Calu3 (cell line): Measurements from ENCODE around the gene PACS2. TPM values are rescaled to one million over a fixed set of nuclear protein-coding genes. Genes with fewer than 3 reads are reported as not detected.
"Not testable (repeated sequence)": the region's sequence is repeated elsewhere in the genome, so short reads cannot be mapped to it uniquely, and the experiment has no call there.

Source experiments
- BruUV-seq: library from RNA; stranded (reverse); fragments of 400-500 nt; replicated peaks from 2 replicates; lab custom pipeline; 2021; lab: Mats Ljungman, UMichigan
- CTCF ChIA-PET: fragments of 300-600 bp; sonication (Branson Sonifier 250); formaldehyde crosslinking; loops from one replicate; lab custom pipeline; 2022; ENCODE audit warnings: antibody characterized with exemption; lab: Charles Lee
- DNase-seq: peaks from one replicate; pipeline ENCODE4 v3.0.0; 2022
- H3K27ac Mint-ChIP-seq: one replicate; pipeline ENCODE4 v1.8.0; 2022; ENCODE audit warnings: mixed read lengths; ENCODE audit not compliant: unreplicated experiment
- H3K27me3 Mint-ChIP-seq: one replicate; pipeline ENCODE4 v1.8.0; 2022; ENCODE audit warnings: mixed read lengths; ENCODE audit not compliant: unreplicated experiment
- H3K36me3 Mint-ChIP-seq: one replicate; pipeline ENCODE4 v1.8.0; 2022; ENCODE audit warnings: mild to moderate bottlenecking, moderate library complexity, mixed read lengths; ENCODE audit not compliant: insufficient read depth, unreplicated experiment
- H3K4me1 Mint-ChIP-seq: one replicate; pipeline ENCODE4 v1.8.0; 2022; ENCODE audit warnings: mild to moderate bottlenecking, low read depth, mixed read lengths; ENCODE audit not compliant: unreplicated experiment
- H3K4me3 Mint-ChIP-seq: one replicate; pipeline ENCODE4 v1.8.0; 2022; ENCODE audit warnings: mild to moderate bottlenecking, low read depth, moderate library complexity, mixed read lengths; ENCODE audit not compliant: unreplicated experiment
- H3K9me3 Mint-ChIP-seq: one replicate; pipeline ENCODE4 v1.8.0; 2022; ENCODE audit warnings: low read depth, mixed read lengths; ENCODE audit not compliant: unreplicated experiment
- CTCF ChIP-seq: fragments of 200-600 bp; IDR thresholded peaks from one replicate; pipeline ENCODE4 v1.8.0; 2022; ENCODE audit warnings: antibody characterized with exemption; ENCODE audit not compliant: unreplicated experiment
- intact Hi-C: fragments of 100-400 bp; cut with micrococcal nuclease; formaldehyde crosslinking; loops from one replicate; pipeline ENCODE4 v1.10.0; 2022; ENCODE audit not compliant: unreplicated experiment
- total RNA-seq: library from RNA; stranded (reverse); gene quantifications from 2 replicates; pipeline ENCODE4 v1.2.3, GENCODE V29; 2022

Gene PACS2
- total RNA-seq, 1 experiment from 2014 or later = 77.3 TPM

GRCh38 chr14:105275267-105275946 is 39.1 kb upstream of the PACS2 start:
- Mint-ChIP-seq H3K4me1 (peaks cover 9% of the 10 kb centered on the region), H3K27me3 (no peaks in the 10 kb centered on the region), H3K27ac (no peak overlapping the region), H3K9me3 (no peaks in the 10 kb centered on the region), H3K4me3 (no peak overlapping the region), H3K36me3 (peaks cover 6% of the 10 kb centered on the region)
- intact Hi-C loops = no loop called here
- CTCF ChIA-PET = no interaction called here
- BruUV-seq = no TSS peak
- TF ChIP-seq CTCF = no peak
- DNase-seq = no peak

DNA sequence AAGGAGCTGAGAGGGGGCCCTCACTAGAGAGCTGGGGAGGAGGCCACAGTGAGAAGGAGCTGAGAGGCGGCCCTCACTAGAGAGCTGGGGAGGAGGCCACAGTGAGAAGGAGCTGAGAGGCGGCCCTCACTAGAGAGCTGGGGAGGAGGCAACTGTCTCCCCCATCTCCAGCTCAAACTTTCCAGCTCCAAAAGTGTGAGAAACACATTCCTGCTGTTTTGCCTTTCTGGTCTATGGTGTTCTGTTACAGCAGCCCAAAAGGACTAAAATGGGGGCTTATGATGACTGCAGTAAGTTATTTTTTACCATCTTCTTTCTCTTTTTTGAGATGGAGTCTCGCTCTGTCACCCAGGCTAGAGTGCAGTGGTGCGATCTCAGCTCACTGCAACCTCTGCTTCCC is 37.1 kb upstream of the PACS2 start:
- BruUV-seq = not testable (repeated sequence)
- CTCF ChIA-PET = interaction anchor here (0.6 kb wide), 1 partner anchor 24 kb away, joined by 3 read pairs; no protein-coding TSS in a partner anchor

GRCh38 chr14:105279642-105280361 is 34.7 kb upstream of the PACS2 start:
- no peak for DNase-seq
- no peaks in the 10 kb centered on the region for H3K4me1 Mint-ChIP-seq
- BruUV-seq = no TSS peak
- no peak for TF ChIP-seq CTCF
- intact Hi-C loops = no loop called here
- H3K27me3 Mint-ChIP-seq = no peaks in the 10 kb centered on the region
- H3K36me3 Mint-ChIP-seq = peaks cover 4% of the 10 kb centered on the region
- no peaks in the 10 kb centered on the region for H3K9me3 Mint-ChIP-seq
- no peak overlapping the region for H3K27ac Mint-ChIP-seq
- no peak overlapping the region for H3K4me3 Mint-ChIP-seq
- CTCF ChIA-PET = no interaction called here

More for the DNA sequence above, 37.1 kb upstream of the PACS2 start:
- H3K27me3 Mint-ChIP-seq, H3K4me3 Mint-ChIP-seq, H3K4me1 Mint-ChIP-seq, H3K27ac Mint-ChIP-seq, H3K36me3 Mint-ChIP-seq, H3K9me3 Mint-ChIP-seq, DNase-seq, intact Hi-C loops: not testable (repeated sequence)

- no peak overlapping the region for H3K27ac Mint-ChIP-seq
- H3K36me3 Mint-ChIP-seq = peaks cover 4% of the 10 kb centered on the region
- H3K27me3 Mint-ChIP-seq = no peaks in the 10 kb centered on the region
- no peaks in the 10 kb centered on the region for H3K9me3 Mint-ChIP-seq
- CTCF ChIA-PET = no interaction called here
- H3K4me3 Mint-ChIP-seq = no peak overlapping the region
- intact Hi-C loops = no loop called here
- BruUV-seq = no TSS peak
- no peak for DNase-seq
- no peaks in the 10 kb centered on the region for H3K4me1 Mint-ChIP-seq
- no peak for TF ChIP-seq CTCF
Observed at GRCh38 chr14:105280525-105280924, 34.0 kb upstream of the PACS2 start.
